Measurements from ENCODE around the gene TMEM150C.

GRCh38 chr4:82458729-82459128 is 103.1 kb downstream of the TMEM150C start:
- TF ChIP-seq, protein P1, sequence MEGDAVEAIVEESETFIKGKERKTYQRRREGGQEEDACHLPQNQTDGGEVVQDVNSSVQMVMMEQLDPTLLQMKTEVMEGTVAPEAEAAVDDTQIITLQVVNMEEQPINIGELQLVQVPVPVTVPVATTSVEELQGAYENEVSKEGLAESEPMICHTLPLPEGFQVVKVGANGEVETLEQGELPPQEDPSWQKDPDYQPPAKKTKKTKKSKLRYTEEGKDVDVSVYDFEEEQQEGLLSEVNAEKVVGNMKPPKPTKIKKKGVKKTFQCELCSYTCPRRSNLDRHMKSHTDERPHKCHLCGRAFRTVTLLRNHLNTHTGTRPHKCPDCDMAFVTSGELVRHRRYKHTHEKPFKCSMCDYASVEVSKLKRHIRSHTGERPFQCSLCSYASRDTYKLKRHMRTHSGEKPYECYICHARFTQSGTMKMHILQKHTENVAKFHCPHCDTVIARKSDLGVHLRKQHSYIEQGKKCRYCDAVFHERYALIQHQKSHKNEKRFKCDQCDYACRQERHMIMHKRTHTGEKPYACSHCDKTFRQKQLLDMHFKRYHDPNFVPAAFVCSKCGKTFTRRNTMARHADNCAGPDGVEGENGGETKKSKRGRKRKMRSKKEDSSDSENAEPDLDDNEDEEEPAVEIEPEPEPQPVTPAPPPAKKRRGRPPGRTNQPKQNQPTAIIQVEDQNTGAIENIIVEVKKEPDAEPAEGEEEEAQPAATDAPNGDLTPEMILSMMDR (optimal IDR thresholded peaks at IDR 0.05 in 1 of 3, IDR thresholded peaks at IDR 0.05 in 1 of 3, conservative IDR thresholded peaks at IDR 0.05 in 1 of 3; ENCODE audit: extremely low read depth in 1 of 3, insufficient read depth in 2 of 3, low read length in 3 of 3): no peak
- TF ChIP-seq EZH2 (IDR thresholded peaks at IDR 0.05; ENCODE audit: low read length): no peak
